HG02571 (cell line): ENCODE measurements around the gene TOP3B.

Experiments
- ATAC-seq: cut with Tn5 transposase; IDR thresholded peaks from one replicate; pipeline ENCODE4 v1.9.1; 2021; ENCODE audit warnings: mild to moderate bottlenecking, moderate library complexity; ENCODE audit not compliant: unreplicated experiment

The TOP3B gene

GRCh38 chr22:21982338-21982965, at the start of gene TOP3B:
Gene TOP3B, minus strand, starts transcription at chr22:21982787. Its CDS starts 7,078 bp downstream, at chr22:21975709.
- ATAC-seq: peak; percentile 60

GRCh38 chr22:22031183-22031945, 48.8 kb upstream of the TOP3B start:
- ATAC-seq: no peak

DNA sequence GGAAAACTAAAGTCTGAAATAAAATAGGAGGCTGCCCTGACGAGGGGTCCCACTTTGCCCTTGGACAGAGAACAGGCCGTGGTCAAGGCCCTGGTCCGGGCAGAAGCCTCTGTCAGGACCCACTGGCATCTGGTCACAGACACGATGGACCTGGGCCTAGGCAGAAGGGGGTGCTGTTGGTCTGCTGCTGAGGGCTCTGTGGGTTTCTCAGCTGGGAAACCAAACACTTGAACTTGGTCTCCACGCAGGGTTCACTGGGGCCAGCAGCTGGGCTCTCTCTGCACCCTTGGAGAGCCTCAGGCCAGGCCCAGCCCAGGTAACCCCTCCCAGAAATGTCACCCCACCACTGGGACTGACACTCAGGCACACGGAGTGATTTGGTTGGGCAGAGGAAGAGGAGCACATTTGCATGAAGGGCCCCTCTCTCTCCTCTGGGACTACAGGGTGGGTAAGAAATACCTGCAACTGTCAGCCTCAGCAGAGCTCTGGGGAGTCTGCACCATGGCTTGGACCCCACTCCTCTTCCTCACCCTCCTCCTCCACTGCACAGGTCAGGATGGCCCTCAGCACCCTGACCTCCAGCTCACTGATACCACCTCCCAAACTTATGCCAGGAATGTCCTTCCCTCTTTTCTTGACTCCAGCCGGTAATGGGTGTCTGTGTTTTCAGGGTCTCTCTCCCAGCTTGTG, 48.1 kb upstream of the TOP3B start:
- no peak for ATAC-seq

DNA sequence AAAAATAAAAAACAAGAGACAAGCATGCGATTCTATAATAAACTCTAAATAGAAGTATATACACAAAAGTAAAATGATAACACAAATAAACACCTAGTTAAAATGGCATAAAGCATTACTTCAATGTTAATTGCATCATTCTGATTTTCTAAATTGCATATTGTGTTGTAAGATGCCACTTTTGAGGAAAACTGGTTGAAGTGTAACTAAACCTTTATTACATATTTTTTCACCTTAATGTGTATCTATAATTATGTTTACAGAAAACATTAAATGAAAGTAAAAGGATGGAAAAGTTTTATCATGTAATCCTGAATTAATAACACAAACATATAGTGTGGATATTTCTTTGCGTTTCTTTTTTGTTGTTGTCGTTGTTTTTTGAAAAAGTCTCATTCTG, 45.4 kb upstream of the TOP3B start:
- ATAC-seq: no peak

GRCh38 chr22:22026157-22026831, 43.7 kb upstream of the TOP3B start:
- no peak for ATAC-seq

GRCh38 chr22:22025320-22026156, 43.0 kb upstream of the TOP3B start:
- no peak for ATAC-seq

GRCh38 chr22:22024440-22024839, 41.9 kb upstream of the TOP3B start:
- ATAC-seq: no peak

- no peak for ATAC-seq
These were observed 41.1 kb upstream of the TOP3B start for GRCh38 chr22:22023581-22024137.

DNA sequence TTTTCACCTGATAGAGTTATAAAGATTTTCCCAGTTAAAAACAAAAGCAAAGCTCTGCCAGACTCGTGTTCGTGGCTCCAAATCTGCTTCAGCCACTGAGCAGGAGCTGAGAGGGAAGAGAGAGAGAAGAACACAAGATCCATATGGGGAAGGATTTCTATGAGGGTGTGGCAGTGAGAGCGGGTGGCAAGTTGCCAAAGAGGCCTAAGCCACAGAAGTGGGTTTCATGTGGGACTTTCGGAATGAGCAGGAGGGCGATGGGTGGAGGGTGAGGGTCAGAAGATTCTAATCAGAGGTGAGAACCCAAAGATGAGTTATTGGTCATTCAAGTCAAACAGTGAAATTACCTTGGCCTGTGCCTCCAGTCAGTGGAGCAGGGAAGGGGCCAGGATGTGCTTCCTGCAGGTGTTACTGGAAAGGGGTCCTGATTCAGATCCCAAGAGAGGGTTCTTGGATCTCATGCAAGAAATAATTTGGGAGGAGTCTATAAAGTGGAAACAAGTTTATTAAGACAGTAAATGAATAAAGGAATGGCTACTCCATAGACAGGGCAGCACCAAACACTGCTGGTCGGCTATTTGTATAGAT, 40.5 kb upstream of the TOP3B start:
- no peak for ATAC-seq

GRCh38 chr22:22022255-22022840, 39.8 kb upstream of the TOP3B start:
- no peak for ATAC-seq

DNA sequence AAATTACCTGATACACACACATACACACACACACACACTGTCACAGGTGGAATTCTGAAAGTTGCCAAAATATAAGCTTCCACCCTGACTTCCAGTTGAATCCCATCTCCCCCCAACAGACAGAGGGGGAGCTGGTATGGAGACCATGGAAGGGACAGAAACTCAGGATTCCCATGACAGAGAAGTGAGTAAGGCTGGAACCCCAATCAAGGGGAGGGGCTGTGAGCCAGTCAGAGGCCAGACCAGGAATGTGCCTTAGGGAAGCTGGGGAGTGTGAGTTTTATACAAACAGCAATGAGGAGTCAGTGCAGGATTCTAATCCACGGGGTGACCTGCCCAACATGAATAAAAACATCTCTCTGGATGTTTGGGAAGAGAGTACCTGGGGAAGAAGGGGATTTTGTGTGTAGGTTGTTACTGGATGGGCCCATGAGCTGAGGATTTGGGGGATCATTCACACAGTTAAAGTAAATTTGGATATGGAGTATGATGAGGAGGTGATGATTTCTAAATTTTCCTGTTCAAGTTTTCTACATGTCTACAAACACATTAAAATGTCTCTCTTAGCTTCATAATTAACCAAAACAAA, 38.7 kb upstream of the TOP3B start:
- ATAC-seq: no peak

GRCh38 chr22:22020425-22020852, 37.9 kb upstream of the TOP3B start:
- no peak for ATAC-seq

- no peak for ATAC-seq
These were observed 37.3 kb upstream of the TOP3B start for GRCh38 chr22:22019659-22020424.

DNA sequence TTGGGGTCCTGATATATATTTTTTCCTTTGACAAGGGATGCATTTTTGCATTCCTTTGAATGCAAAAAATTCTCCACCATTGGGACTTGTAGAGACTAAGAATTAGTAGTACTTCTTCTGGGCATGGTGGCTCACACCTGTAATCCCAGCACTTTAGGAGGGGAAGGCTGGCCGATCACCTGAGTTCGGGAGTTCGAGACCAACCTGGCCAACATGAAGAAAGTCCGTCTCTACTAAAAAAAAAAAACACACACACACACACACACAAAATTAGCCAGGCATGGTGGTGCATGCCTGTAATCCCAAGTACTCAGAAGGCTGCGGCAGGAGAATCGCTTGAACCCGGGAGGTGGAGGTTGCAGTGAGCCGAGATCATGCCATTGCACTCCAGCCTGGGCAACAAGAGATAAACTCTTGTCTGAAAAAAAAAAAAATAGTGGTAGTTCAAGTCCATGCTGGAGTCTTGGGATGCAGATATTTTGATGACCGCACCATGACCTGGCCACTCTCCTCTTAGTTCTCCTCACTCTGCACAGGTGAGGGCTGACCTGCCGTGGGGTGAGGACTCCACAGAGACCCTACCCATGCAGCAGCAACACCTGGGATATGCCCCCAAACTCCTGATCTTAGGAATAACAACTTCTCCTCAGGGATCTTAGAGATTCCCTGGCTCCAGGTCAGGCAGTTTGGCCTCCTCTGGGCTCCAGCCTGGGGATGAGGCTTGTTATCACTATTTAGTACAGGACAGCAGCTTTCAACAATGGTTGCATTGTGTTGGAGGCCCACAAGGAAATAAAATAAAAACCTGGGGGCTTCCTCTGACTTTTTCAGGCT, 36.5 kb upstream of the TOP3B start:
- ATAC-seq: no peak

GRCh38 chr22:22015631-22016030, 33.0 kb upstream of the TOP3B start:
- no peak for ATAC-seq

GRCh38 chr22:22014285-22014659, 31.7 kb upstream of the TOP3B start:
- ATAC-seq: no peak

DNA sequence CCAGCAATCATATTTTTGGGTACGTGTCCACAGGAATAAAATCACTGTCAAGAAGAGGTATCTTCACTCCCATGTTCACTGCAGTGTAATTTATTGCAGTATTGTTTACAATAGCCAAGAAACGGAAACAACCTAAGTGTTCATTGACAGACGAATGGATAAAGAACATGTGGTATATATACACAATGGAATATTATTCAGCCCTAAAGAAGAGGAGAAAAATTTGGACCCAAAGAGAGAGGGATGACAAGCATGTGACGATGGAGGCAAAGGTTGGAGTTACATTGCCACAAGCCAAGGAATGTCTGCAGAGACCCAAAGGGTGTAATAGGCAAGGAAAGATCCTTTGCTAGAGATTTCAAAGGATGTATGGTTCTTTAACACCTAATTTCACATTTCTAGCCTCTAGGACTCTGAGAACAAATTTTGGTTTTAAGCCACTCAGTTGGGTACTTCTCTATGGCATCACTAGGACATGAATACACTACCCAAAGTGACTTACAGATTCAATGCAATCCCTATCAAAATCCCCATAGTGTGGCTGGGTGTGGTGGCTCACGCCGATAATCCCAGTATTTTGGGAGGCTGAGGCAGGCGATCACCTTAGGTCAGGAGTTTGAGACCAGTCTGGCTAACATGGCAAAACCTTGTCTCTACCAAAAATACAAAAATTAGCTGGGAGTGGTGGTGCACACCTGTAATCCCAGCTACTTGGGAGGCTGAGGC, 31.1 kb upstream of the TOP3B start:
- no peak for ATAC-seq
